Mesenteric fat pad (tissue), 1 donor: Measurements from ENCODE around the gene CCT8L2. TPM values are rescaled to one million over a fixed set of nuclear protein-coding genes. Genes with fewer than 3 reads are reported as not detected.
"Not testable (repeated sequence)": the region's sequence is repeated elsewhere in the genome, so short reads cannot be mapped to it uniquely, and the experiment has no call there.

ENCODE experiments used
- DNase-seq: peaks from one replicate; pipeline ENCODE4 v3.0.0-alpha.2; 2020; ENCODE audit warnings: low spot score
- total RNA-seq: library from RNA; stranded (reverse); fragmentation: NEBNext Ultra II Directional; extraction: Animal tissue kit (Norgen Biotek cat#: 25700); gene quantifications from one replicate; pipeline ENCODE4 v1.2.1, GENCODE V29; 2021
- donor health status: DM: yes; HTN: yes; CAD: no.

The CCT8L2 gene
- total RNA-seq, 1 donor from 2014 or later = not detected

- not testable (repeated sequence) for DNase-seq
These were observed 2.6 kb upstream of the CCT8L2 start for GRCh38 chr22:16595251-16595650.

- no peak for DNase-seq
These were observed 1.4 kb upstream of the CCT8L2 start for GRCh38 chr22:16594026-16594425.

GRCh38 chr22:16592231-16592630, 379 bp downstream of the CCT8L2 start:
- not testable (repeated sequence) for DNase-seq

- DNase-seq = not testable (repeated sequence)
These were observed 1.5 kb downstream of the CCT8L2 start for GRCh38 chr22:16591136-16591535.

GRCh38 chr22:16586991-16587390, 5.6 kb downstream of the CCT8L2 start:
- DNase-seq = no peak

- no peak for DNase-seq
These were observed 6.4 kb downstream of the CCT8L2 start for GRCh38 chr22:16586170-16586569.

GRCh38 chr22:16580872-16581271, 11.7 kb downstream of the CCT8L2 start:
- not testable (repeated sequence) for DNase-seq

GRCh38 chr22:16569240-16569834, 23.3 kb downstream of the CCT8L2 start:
- DNase-seq = not testable (repeated sequence)

- DNase-seq = no peak
These were observed 24.2 kb downstream of the CCT8L2 start for GRCh38 chr22:16568425-16568758.

- DNase-seq = not testable (repeated sequence)
These were observed 24.8 kb downstream of the CCT8L2 start for GRCh38 chr22:16567617-16568424.

GRCh38 chr22:16566421-16567151, 26.0 kb downstream of the CCT8L2 start:
- DNase-seq = not testable (repeated sequence)

- not testable (repeated sequence) for DNase-seq
These were observed 26.8 kb downstream of the CCT8L2 start for GRCh38 chr22:16565585-16566420.

- DNase-seq = not testable (repeated sequence)
These were observed 27.6 kb downstream of the CCT8L2 start for GRCh38 chr22:16564837-16565584.

- DNase-seq = no peak
These were observed 28.8 kb downstream of the CCT8L2 start for GRCh38 chr22:16563555-16564520.

GRCh38 chr22:16562711-16563554, 29.7 kb downstream of the CCT8L2 start:
- no peak for DNase-seq

- not testable (repeated sequence) for DNase-seq
These were observed 31.4 kb downstream of the CCT8L2 start for GRCh38 chr22:16561093-16561658.

GRCh38 chr22:16560651-16561050, 32.0 kb downstream of the CCT8L2 start:
- not testable (repeated sequence) for DNase-seq

- DNase-seq = not testable (repeated sequence)
These were observed 32.6 kb downstream of the CCT8L2 start for GRCh38 chr22:16559996-16560395.
